ENCODE results near the gene BICD1. TPM values are rescaled to one million over a fixed set of nuclear protein-coding genes. Genes with fewer than 3 reads are reported as not detected.

BICD1 gene
- polyA plus RNA-seq, 2 of the 4 experiments (the other 2 are of a cell fraction) = 13.0 to 24.3 TPM

DNA sequence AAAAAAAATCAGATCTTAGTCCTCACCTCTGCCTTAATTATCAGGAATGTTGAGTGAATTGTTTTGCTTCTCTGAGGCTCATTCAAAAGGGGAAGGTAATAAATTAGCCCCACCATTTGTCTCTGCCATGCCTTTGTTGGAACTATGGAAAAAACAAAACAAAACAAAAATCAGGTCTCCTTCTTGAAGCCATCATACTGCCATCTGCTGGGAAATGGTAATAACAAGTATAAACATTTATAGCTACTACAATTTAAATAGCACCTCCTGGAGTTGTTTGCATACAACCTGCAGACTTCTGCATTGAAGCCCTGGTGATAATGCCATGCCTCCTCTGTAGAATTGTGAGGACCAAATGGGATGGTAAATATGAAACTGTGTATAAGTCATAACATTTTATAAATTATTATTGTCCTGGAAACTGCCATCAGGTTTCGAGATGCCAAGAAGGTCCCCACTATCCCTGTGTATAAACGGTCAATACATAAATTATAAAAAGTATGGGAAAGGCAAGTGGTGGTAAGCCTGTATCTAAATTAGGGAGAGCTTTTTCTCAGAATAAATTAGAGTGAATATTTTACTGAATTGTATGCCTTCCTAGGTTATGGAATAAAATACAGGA, 205.5 kb downstream of the BICD1 start:
- DNase-seq (ENCODE audit: low read depth in 1 of 2, low spot score in 1 of 2) (peak; percentile 45 to 80), FAIRE-seq (peak; percentile 23), ATAC-seq (peak in 1 of 2 experiments; percentile 84; a peak in 4 of 6 replicates)
- TF ChIP-seq RAD21 (conservative IDR thresholded peaks at IDR 0.05 in 1 of 2, IDR thresholded peaks at IDR 0.05 in 1 of 2) (peak; percentile 67), MAFK (IDR thresholded peaks at IDR 0.05; ENCODE audit: partially characterized antibody) (no peak), RNF2 (IDR thresholded peaks at IDR 0.05; ENCODE audit: borderline replicate concordance, low read depth) (no peak), SMC3 (IDR thresholded peaks at IDR 0.05) (peak; percentile 76), NFE2L2 (conservative IDR thresholded peaks at IDR 0.05; ENCODE audit: low read length) (no peak), MAZ (IDR thresholded peaks at IDR 0.05; ENCODE audit: borderline replicate concordance, low read depth, low read length) (no peak), HOXA7 (CRISPR knock-in tag; IDR thresholded peaks at IDR 0.05) (no peak), KDM5A (IDR thresholded peaks at IDR 0.05) (no peak), HOXB5 (CRISPR knock-in tag; IDR thresholded peaks at IDR 0.05) (no peak)
- TF ChIP-seq, protein P1, sequence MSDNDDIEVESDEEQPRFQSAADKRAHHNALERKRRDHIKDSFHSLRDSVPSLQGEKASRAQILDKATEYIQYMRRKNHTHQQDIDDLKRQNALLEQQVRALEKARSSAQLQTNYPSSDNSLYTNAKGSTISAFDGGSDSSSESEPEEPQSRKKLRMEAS (IDR thresholded peaks at IDR 0.05) = no peak
- TF ChIP-seq, protein P2, sequence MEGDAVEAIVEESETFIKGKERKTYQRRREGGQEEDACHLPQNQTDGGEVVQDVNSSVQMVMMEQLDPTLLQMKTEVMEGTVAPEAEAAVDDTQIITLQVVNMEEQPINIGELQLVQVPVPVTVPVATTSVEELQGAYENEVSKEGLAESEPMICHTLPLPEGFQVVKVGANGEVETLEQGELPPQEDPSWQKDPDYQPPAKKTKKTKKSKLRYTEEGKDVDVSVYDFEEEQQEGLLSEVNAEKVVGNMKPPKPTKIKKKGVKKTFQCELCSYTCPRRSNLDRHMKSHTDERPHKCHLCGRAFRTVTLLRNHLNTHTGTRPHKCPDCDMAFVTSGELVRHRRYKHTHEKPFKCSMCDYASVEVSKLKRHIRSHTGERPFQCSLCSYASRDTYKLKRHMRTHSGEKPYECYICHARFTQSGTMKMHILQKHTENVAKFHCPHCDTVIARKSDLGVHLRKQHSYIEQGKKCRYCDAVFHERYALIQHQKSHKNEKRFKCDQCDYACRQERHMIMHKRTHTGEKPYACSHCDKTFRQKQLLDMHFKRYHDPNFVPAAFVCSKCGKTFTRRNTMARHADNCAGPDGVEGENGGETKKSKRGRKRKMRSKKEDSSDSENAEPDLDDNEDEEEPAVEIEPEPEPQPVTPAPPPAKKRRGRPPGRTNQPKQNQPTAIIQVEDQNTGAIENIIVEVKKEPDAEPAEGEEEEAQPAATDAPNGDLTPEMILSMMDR (IDR thresholded peaks at IDR 0.05) = peak; percentile 81
- H3K9me3 ChIP-seq = no peaks in the 10 kb centered on the region
- ChIA-PET CTCF (interaction anchor here (0.6 to 8.8 kb wide), 35 partner anchors 11 to 898 kb away, joined by 3 to 81 read pairs (median 4); partner anchors contain the start of gene BICD1), POLR2A (interaction anchor here (1.3 kb wide), 1 partner anchor 659 kb away, joined by 6 read pairs; no protein-coding TSS in a partner anchor)
- H3K4me2 ChIP-seq = no peak overlapping the region
- no peaks in the 10 kb centered on the region; the same call in 2 of the 3 replicates for H3K4me1 ChIP-seq
- no peak overlapping the region for H3K27ac ChIP-seq
- 87% methylated on average over 2 of the region's 2 CpGs for WGBS (ENCODE audit: missing lambda C conversion rate)
- H3K4me3 ChIP-seq = no peak overlapping the region

DNA sequence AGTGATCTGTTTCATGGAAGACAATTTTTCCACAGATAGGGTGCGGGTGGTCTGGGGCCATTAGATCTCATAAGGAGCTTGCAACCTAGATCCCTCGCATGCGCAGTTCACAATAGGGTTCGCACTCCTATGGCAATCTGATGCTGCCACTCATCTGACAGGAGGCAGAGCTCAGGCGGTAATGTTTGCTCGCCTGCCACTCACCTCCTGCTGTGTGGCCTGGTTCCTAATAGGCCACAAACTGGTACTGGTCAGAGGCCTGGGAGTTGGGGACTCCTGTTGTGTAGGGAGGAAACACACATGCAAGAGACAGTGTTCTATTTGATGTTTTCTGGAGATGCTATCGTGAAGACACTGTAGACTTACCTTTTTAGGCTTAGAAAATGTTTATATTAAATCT, 215.7 kb downstream of the BICD1 start:
- Histone ChIP-seq H3K4me2 (no peak overlapping the region), H3K4me3 (no peak overlapping the region), H3K9me3 (no peaks in the 10 kb centered on the region), H3K27ac (no peak overlapping the region), H3K4me1 (no peaks in the 10 kb centered on the region)
- 92% methylated on average over 7 of the region's 7 CpGs for WGBS (ENCODE audit: missing lambda C conversion rate)
- POLR2A ChIA-PET = no interaction called here
- FAIRE-seq (no peak), ATAC-seq (no peak), DNase-seq (ENCODE audit: low read depth in 1 of 2, low spot score in 1 of 2) (no peak)
- CTCF ChIA-PET = interaction anchor here (1.1 to 2.3 kb wide), 3 partner anchors 10 to 670 kb away, joined by 3 to 9 read pairs (median 4); no protein-coding TSS in a partner anchor
- TF ChIP-seq HOXB13 (CRISPR knock-in tag; IDR thresholded peaks at IDR 0.05; ENCODE audit: low read depth) (no peak), EHF (CRISPR knock-in tag; IDR thresholded peaks at IDR 0.05) (no peak), MAFK (IDR thresholded peaks at IDR 0.05; ENCODE audit: partially characterized antibody) (no peak), CBX8 (IDR thresholded peaks at IDR 0.05) (no peak), ZC3H11A (IDR thresholded peaks at IDR 0.05) (no peak), SREBF2 (IDR thresholded peaks at IDR 0.05) (no peak), RCOR1 (IDR thresholded peaks at IDR 0.05; ENCODE audit: low read depth, low read length) (no peak), HOXB5 (CRISPR knock-in tag; IDR thresholded peaks at IDR 0.05) (no peak)
- TF ChIP-seq, protein P3, sequence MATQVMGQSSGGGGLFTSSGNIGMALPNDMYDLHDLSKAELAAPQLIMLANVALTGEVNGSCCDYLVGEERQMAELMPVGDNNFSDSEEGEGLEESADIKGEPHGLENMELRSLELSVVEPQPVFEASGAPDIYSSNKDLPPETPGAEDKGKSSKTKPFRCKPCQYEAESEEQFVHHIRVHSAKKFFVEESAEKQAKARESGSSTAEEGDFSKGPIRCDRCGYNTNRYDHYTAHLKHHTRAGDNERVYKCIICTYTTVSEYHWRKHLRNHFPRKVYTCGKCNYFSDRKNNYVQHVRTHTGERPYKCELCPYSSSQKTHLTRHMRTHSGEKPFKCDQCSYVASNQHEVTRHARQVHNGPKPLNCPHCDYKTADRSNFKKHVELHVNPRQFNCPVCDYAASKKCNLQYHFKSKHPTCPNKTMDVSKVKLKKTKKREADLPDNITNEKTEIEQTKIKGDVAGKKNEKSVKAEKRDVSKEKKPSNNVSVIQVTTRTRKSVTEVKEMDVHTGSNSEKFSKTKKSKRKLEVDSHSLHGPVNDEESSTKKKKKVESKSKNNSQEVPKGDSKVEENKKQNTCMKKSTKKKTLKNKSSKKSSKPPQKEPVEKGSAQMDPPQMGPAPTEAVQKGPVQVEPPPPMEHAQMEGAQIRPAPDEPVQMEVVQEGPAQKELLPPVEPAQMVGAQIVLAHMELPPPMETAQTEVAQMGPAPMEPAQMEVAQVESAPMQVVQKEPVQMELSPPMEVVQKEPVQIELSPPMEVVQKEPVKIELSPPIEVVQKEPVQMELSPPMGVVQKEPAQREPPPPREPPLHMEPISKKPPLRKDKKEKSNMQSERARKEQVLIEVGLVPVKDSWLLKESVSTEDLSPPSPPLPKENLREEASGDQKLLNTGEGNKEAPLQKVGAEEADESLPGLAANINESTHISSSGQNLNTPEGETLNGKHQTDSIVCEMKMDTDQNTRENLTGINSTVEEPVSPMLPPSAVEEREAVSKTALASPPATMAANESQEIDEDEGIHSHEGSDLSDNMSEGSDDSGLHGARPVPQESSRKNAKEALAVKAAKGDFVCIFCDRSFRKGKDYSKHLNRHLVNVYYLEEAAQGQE (IDR thresholded peaks at IDR 0.05) = no peak
- TF ChIP-seq, protein P4, sequence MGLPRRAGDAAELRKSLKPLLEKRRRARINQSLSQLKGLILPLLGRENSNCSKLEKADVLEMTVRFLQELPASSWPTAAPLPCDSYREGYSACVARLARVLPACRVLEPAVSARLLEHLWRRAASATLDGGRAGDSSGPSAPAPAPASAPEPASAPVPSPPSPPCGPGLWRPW (IDR thresholded peaks at IDR 0.05) = no peak
